Rectal smooth muscle tissue (tissue), 1 donor: ENCODE measurements around the gene TGFBR3.

Experiments
- H3K27ac ChIP-seq: one replicate; pipeline ENCODE4 v1.7.0; 2013; ENCODE audit warnings: low read depth, low read length, inconsistent platforms
- H3K27me3 ChIP-seq: one replicate; pipeline ENCODE4 v1.7.0; 2013; ENCODE audit warnings: low read length; ENCODE audit not compliant: control insufficient read depth, insufficient read depth
- H3K36me3 ChIP-seq: one replicate; pipeline ENCODE4 v1.7.0; 2013; ENCODE audit warnings: low read length; ENCODE audit not compliant: control insufficient read depth, insufficient read depth
- H3K4me1 ChIP-seq: one replicate; pipeline ENCODE4 v1.7.0; 2013; ENCODE audit warnings: low read length; ENCODE audit not compliant: control insufficient read depth, insufficient read depth
- H3K4me3 ChIP-seq: one replicate; pipeline ENCODE4 v1.7.0; 2013; ENCODE audit warnings: low read length
- H3K9ac ChIP-seq: one replicate; pipeline ENCODE4 v1.7.0; 2013; ENCODE audit warnings: low read length

TGFBR3 gene

GRCh38 chr1:91827459-91828321 is 58.3 kb downstream of the TGFBR3 start:
- Histone ChIP-seq H3K9ac (no peak overlapping the region), H3K4me1 (peaks cover 18% of the 10 kb centered on the region), H3K36me3 (no peaks in the 10 kb centered on the region), H3K27ac (peak overlapping the region; percentile 48), H3K27me3 (no peaks in the 10 kb centered on the region), H3K4me3 (no peak overlapping the region)

- H3K4me3 ChIP-seq, result no peak overlapping the region
- no peaks in the 10 kb centered on the region for H3K27me3 ChIP-seq
- H3K36me3 ChIP-seq, result no peaks in the 10 kb centered on the region
- no peak overlapping the region for H3K9ac ChIP-seq
- peaks cover 18% of the 10 kb centered on the region for H3K4me1 ChIP-seq
- H3K27ac ChIP-seq, result peak overlapping the region; percentile 48
These were observed 58.9 kb downstream of the TGFBR3 start for GRCh38 chr1:91827087-91827458.

GRCh38 chr1:91826649-91827048 is 59.3 kb downstream of the TGFBR3 start:
- H3K9ac ChIP-seq, result no peak overlapping the region
- H3K4me1 ChIP-seq, result peaks cover 18% of the 10 kb centered on the region
- no peak overlapping the region for H3K4me3 ChIP-seq
- H3K27ac ChIP-seq, result no peak overlapping the region
- H3K27me3 ChIP-seq, result no peaks in the 10 kb centered on the region
- H3K36me3 ChIP-seq, result no peaks in the 10 kb centered on the region

GRCh38 chr1:91826248-91826647 is 59.7 kb downstream of the TGFBR3 start:
- no peak overlapping the region for H3K4me3 ChIP-seq
- no peak overlapping the region for H3K27ac ChIP-seq
- H3K9ac ChIP-seq, result no peak overlapping the region
- H3K4me1 ChIP-seq, result peaks cover 14% of the 10 kb centered on the region
- H3K27me3 ChIP-seq, result no peaks in the 10 kb centered on the region
- no peaks in the 10 kb centered on the region for H3K36me3 ChIP-seq

- Histone ChIP-seq H3K4me1 (peaks cover 12% of the 10 kb centered on the region), H3K36me3 (no peaks in the 10 kb centered on the region), H3K27me3 (no peaks in the 10 kb centered on the region), H3K9ac (no peak overlapping the region), H3K27ac (no peak overlapping the region), H3K4me3 (no peak overlapping the region)
These were observed 64.7 kb downstream of the TGFBR3 start for GRCh38 chr1:91821126-91821868.

- Histone ChIP-seq H3K27ac (no peak overlapping the region), H3K4me3 (peak overlapping the region; percentile 15), H3K9ac (no peak overlapping the region), H3K4me1 (peaks cover 22% of the 10 kb centered on the region), H3K27me3 (no peaks in the 10 kb centered on the region), H3K36me3 (no peaks in the 10 kb centered on the region)
These were observed 66.7 kb downstream of the TGFBR3 start for GRCh38 chr1:91819038-91819788.

GRCh38 chr1:91818713-91818975 is 67.3 kb downstream of the TGFBR3 start:
- no peak overlapping the region for H3K9ac ChIP-seq

GRCh38 chr1:91817211-91817905 is 68.6 kb downstream of the TGFBR3 start:
- Histone ChIP-seq H3K36me3 (no peaks in the 10 kb centered on the region), H3K9ac (no peak overlapping the region), H3K4me1 (peaks cover 23% of the 10 kb centered on the region), H3K4me3 (no peak overlapping the region), H3K27ac (no peak overlapping the region), H3K27me3 (no peaks in the 10 kb centered on the region)

More at GRCh38 chr1:91818713-91818975, 67.3 kb downstream of the TGFBR3 start:
- H3K4me3 ChIP-seq, result no peak overlapping the region
- no peaks in the 10 kb centered on the region for H3K27me3 ChIP-seq
- H3K27ac ChIP-seq, result no peak overlapping the region
- peaks cover 23% of the 10 kb centered on the region for H3K4me1 ChIP-seq
- no peaks in the 10 kb centered on the region for H3K36me3 ChIP-seq

- no peaks in the 10 kb centered on the region for H3K36me3 ChIP-seq
- no peaks in the 10 kb centered on the region for H3K27me3 ChIP-seq
- no peak overlapping the region for H3K27ac ChIP-seq
- no peak overlapping the region for H3K4me3 ChIP-seq
- no peak overlapping the region for H3K9ac ChIP-seq
- H3K4me1 ChIP-seq, result peaks cover 23% of the 10 kb centered on the region
These were observed 69.9 kb downstream of the TGFBR3 start for GRCh38 chr1:91816031-91816430.

- Histone ChIP-seq H3K36me3 (no peaks in the 10 kb centered on the region), H3K4me3 (no peak overlapping the region), H3K4me1 (peaks cover 18% of the 10 kb centered on the region), H3K27me3 (no peaks in the 10 kb centered on the region), H3K27ac (no peak overlapping the region), H3K9ac (no peak overlapping the region)
These were observed 71.5 kb downstream of the TGFBR3 start for GRCh38 chr1:91814448-91814847.

- Histone ChIP-seq H3K4me1 (peaks cover 16% of the 10 kb centered on the region), H3K4me3 (no peak overlapping the region), H3K9ac (no peak overlapping the region), H3K36me3 (no peaks in the 10 kb centered on the region), H3K27ac (no peak overlapping the region), H3K27me3 (no peaks in the 10 kb centered on the region)
These were observed 72.1 kb downstream of the TGFBR3 start for GRCh38 chr1:91813813-91814212.
